Sigmoid colon (tissue), 4 donors: ENCODE data around the gene CUEDC1.

Experiments
- CTCF ChIP-seq, 4 experiments: fragments of 450-650 bp in 3 of 4; fragments of 200-600 bp in 1 of 4; IDR thresholded peaks; one replicate each; pipeline ENCODE4 v1.5.1; 2016 to 2019; ENCODE audit warnings: antibody characterized with exemption in 4 of 4, mild to moderate bottlenecking in 3 of 4, moderate library complexity in 2 of 4
- EP300 ChIP-seq, 4 donors: sonication (generic); formaldehyde crosslinking; IDR thresholded peaks; one replicate each; pipeline ENCODE4 v1.6.1; 2017; ENCODE audit warnings: antibody characterized with exemption in 4 of 4
- POLR2A ChIP-seq, 2 donors: fragments of 450-650 bp; IDR thresholded peaks; one replicate each; pipeline ENCODE4 v1.6.1; 2016; ENCODE audit warnings: antibody characterized with exemption in 2 of 2, mild to moderate bottlenecking in 2 of 2, moderate library complexity in 2 of 2
- POLR2AphosphoS5 ChIP-seq, 4 donors: sonication (generic); formaldehyde crosslinking; IDR thresholded peaks; one replicate each; pipeline ENCODE4 v1.6.1; 2017; ENCODE audit warnings: antibody characterized with exemption in 4 of 4

DNA sequence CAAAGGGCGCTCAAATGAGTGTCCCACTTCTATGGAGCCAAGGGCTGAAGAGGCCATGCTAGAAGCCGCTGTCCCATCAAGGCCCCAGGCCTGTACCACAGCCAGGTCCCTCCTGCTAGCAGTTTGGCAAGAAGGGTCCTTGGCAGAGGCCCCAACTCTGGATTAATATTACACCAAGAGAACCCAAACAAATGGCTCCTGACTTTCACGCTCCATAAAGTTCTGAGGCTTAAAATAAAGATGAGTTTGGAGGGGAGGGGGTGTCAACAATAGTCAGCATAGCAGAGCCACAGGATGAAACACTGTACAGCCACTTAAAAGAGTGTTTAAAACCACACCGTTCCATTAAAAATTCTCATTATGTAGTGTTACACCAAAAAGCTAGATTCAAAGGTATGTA, 30.5 kb downstream of the CUEDC1 start:
- TF ChIP-seq CTCF (IDR thresholded peaks at IDR 0.05) (no peak), POLR2A (IDR thresholded peaks at IDR 0.05) (no peak), EP300 (IDR thresholded peaks at IDR 0.05) (no peak), POLR2AphosphoS5 (IDR thresholded peaks at IDR 0.05) (no peak)
